GM12891 (cell line): ENCODE results near the gene PPP4R2.
"Not testable (repeated sequence)": the region's sequence is repeated elsewhere in the genome, so short reads cannot be mapped to it uniquely, and the experiment has no call there.

ENCODE experiments used
- DNase-seq: peaks from one replicate; pipeline ENCODE4 v3.0.0; 2011; ENCODE audit warnings: low spot score; ENCODE audit not compliant: insufficient read length
- FAIRE-seq: peaks from 2 replicates; lab custom pipeline; 2011; peaks lifted over from hg19 to GRCh38; lab: Jason Lieb, UNC
- PAX5 ChIP-seq: IDR thresholded peaks from 2 replicates; pipeline ENCODE4 v1.6.1; 2011; ENCODE audit warnings: low read length, moderate library complexity, mild to moderate bottlenecking; ENCODE audit not compliant: insufficient read depth, severe bottlenecking
- POLR2A ChIP-seq: IDR thresholded peaks from 2 replicates; pipeline ENCODE4 v1.6.1; 2011; ENCODE audit warnings: low read depth, low read length, control low read depth
- POLR2AphosphoS5 ChIP-seq: IDR thresholded peaks from 2 replicates; pipeline ENCODE4 v1.6.1; 2011; ENCODE audit warnings: low read depth, low read length, control low read depth
- POU2F2 ChIP-seq: IDR thresholded peaks from 2 replicates; pipeline ENCODE4 v1.6.1; 2011; ENCODE audit warnings: low read depth, mild to moderate bottlenecking, control low read depth, low read length, moderate library complexity
- SPI1 ChIP-seq: IDR thresholded peaks from 2 replicates; pipeline ENCODE4 v1.6.1; 2011; ENCODE audit warnings: low read depth, low read length, control low read depth
- TAF1 ChIP-seq: IDR thresholded peaks from 2 replicates; pipeline ENCODE4 v1.6.1; 2011; ENCODE audit warnings: low read depth, low read length, control low read depth

PPP4R2 gene

DNA sequence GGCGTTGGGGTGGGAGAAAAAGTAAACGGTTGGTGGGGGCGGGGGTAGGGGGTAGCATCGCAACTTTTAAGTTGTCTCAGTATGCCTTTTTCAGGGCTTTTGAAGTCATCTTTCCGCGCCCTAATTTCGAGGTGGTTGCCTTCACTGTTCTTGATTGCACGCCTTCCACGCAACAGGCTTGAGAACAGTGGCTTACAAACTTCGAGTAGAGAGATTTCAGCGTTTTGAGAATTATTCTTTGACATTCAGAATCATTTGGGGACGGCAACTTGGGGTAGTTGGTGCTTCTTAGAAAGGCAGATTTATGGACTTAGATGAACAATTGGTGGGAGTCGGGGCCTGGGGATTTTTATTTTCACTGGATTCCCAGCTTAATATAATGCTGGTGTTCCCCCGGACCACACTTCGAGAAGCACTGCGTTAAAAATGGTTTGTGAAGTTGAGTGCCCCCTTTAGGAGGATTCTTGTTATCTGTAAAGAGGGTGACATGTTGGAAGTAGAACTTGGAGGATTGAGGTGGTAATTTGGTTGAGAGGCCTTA, 880 bp downstream of the PPP4R2 start:
- DNase-seq (peak; percentile 20), FAIRE-seq (peak; percentile 20)
- TF ChIP-seq POLR2A (no peak), POLR2AphosphoS5 (no peak), PAX5 (no peak), POU2F2 (no peak), SPI1 (no peak), TAF1 (no peak)

DNA sequence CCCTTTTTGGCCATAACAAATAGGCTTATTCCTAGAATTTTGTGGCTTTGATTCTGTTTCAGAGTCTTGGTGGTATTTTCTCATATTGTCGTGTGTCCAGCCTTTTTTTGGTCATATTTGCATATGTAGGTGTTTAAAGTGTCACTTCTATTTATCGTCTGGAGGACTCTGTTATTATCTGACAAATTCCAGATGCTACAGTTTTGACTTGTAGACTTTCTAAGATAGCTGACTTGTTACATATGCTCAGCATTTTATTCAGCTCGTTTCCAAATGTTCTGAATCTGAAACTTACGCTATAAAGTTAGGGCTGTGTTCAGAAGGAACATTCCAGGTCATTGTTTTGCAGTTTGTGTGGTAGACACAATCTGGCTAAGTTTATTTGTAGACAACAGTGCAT, 1.9 kb downstream of the PPP4R2 start:
- TF ChIP-seq POLR2A (no peak), SPI1 (no peak), POU2F2 (no peak), POLR2AphosphoS5 (no peak), TAF1 (no peak), PAX5 (no peak)
- no peak for DNase-seq
- FAIRE-seq: no peak

DNA sequence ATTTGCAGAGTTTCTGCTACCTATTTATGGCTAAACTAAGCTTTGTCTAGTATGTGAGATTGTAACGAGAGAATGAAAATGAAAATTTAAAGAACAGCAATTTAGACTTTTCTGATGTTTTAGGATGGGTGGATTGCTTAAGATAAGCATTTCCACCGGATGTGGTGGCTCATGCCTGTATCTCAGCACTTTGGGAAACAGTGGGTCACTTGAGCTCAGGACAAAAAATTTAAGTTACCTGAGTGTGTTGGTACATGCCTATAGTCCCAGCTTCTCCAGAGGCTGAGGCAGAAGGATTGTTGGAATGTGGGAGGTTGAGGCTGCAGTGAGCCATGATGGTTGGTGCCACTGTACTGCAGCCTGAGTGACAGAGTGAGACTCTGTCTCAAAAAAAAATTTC, 3.3 kb downstream of the PPP4R2 start:
- no peak for DNase-seq
- FAIRE-seq: no peak
- TF ChIP-seq SPI1 (no peak), PAX5 (no peak), POU2F2 (no peak), POLR2A (no peak), POLR2AphosphoS5 (no peak), TAF1 (no peak)

DNA sequence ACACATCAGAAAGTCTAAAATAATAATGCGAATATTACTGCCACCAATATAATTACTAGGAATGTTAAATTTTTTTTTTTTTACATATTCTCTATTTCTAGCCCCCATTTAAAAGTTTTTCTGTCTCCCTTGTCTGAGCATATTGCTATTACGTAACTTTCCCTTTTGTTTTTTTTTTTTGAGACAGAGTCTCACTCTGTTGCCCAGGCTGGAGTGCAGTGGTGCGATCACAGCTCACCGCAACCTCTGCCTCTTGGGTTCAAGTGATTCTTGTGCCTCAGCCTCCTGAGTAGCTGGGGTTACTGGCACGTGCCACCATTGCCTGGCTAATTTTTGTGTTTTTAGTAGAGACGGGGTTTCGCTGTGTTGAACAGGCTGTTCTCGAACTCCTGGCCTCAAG, 6.4 kb downstream of the PPP4R2 start:
- FAIRE-seq, DNase-seq: not testable (repeated sequence)

DNA sequence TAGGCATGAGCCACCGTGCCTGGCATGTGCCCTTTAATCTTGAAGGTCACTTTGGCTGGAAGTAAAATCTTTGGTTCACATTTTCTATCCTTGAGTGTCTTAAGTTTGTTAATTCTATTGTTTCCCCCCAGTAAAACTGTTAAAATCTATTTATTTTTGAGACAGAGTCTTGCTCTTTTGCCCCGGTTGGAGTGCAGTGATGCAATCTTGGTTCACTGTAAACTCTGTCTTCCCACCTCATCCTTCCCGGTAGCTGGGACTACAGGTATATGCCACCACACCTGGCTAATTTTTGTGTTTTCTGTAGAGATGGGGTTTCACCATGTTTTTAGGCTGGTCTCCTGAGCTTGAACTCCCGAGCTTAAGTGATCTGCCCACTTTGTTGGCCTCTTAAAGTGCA, 7.7 kb downstream of the PPP4R2 start:
- no peak for DNase-seq
- FAIRE-seq: no peak
- TF ChIP-seq TAF1 (no peak), SPI1 (no peak), PAX5 (no peak)

DNA sequence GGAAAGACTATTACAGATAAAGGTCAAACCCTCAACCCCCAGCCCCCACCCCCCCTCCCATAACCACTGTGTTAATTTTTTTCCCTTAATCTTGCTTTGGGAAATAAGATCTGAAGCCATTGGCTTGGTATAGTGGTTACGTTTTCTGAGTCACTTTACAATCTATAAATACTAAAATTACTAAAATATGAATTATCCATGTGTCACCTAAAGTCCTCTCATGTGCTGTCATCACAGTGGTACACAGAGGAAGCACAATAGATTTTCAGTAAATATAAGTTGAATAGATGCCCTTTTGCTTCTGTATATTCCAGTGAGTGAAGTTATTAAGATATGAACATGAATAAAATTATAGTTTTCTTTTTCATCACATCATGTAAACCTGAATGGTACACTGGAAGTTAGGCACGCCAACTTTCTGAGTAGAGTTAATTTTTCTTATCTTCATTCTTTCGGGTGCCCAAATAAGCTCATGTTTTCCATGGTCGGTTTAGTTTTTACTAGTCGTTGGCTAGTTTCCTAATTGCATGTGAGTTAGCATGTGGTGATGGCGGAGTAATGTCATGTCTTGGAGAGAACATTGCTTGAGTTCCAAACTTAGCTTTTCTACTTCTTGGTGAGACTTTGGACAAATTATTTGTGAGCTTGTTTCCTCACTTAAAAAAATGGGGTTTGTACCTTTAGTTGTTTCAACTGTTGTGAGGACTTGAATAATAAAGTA, 11.5 kb downstream of the PPP4R2 start:
- TF ChIP-seq PAX5 (no peak), TAF1 (no peak), POLR2A (no peak), POLR2AphosphoS5 (no peak), POU2F2 (no peak), SPI1 (no peak)
- DNase-seq (no peak), FAIRE-seq (no peak)

DNA sequence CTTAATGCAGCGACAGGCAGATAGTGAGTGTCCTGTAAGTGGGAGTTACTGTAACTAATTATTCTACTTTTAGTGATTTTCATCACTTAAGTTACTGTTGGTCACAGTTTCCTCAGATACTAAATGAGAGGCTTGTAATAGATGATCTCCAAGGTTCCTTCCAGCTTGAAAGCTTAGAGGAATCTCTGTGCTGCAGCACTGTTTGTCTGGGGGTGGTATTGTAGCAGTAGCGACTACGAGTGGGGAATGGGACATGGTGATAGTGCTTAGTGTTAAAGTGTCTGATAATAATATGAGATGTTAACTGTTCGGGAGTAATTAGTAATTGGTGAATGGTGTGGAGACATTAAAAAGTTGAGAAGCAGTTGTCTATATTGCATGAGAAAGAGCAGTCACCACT, 12.4 kb downstream of the PPP4R2 start:
- FAIRE-seq (no peak), DNase-seq (no peak)
- TF ChIP-seq POLR2A (no peak), POLR2AphosphoS5 (no peak), POU2F2 (no peak), PAX5 (no peak)

DNA sequence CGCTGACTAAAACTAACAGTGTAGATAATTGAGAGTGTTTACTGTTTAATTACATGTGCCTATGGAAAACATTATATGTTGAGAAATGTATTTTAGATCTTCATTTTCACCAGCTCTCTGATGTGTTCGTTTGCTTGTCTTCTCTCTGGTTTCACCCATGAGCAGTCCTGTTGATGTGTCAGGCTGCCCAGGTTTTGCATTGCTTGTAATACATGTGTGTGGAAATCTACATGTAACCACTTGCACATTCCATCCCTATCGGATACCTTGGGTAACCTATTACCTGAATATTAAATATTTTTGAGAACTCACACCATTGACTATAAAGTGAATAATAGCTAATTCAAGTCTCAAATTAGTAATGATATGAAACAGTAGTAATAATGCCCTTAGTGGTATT, 13.1 kb downstream of the PPP4R2 start:
- no peak for FAIRE-seq
- DNase-seq: no peak
- TF ChIP-seq TAF1 (no peak), POU2F2 (no peak), SPI1 (no peak)

DNA sequence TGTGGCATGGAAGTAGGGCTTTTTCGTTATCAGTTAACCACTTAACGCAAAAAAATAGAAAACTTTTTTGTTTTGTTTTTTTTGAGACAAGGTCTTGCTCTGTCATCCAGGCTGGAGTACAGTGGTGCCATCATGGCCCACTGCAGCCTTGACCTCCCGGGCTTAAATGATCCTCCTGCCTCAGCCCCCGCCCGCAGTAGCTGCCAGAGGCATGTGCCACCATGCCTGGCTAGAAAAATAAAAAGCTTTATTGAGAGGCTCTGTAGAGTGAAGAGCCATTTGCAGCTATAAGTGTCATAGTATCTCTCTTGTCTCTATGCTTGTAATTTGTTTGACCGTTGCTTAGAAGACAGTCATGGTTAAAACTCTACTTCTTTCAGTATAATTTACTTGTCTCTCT, 13.5 kb downstream of the PPP4R2 start:
- no peak for FAIRE-seq
- DNase-seq: no peak
- no peak for TF ChIP-seq POU2F2

DNA sequence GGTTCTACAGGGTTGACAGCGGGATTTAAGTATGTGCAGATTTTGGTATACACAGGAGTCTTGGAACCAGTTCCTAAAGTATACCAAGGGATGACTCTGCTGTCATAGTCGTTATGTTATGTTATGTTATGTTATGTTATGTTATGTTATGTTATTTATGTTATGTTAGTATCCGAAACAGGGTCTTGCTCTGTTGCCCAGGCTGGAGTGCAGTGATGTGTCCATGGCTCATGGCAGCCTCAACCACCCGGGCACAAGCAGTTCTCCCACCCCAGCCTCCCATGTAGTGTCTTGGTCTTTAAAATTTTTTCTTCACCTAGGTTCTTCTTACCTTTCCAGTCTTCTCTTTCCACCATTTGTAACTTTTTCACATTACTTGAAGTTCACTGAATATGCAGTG, 21.7 kb downstream of the PPP4R2 start:
- DNase-seq (no peak), FAIRE-seq (no peak)
- TF ChIP-seq POLR2A (no peak), TAF1 (no peak), SPI1 (no peak), PAX5 (no peak), POU2F2 (no peak), POLR2AphosphoS5 (no peak)
